Measurements from ENCODE around the gene LBHD1.
"Not testable (repeated sequence)": the region's sequence is repeated elsewhere in the genome, so short reads cannot be mapped to it uniquely, and the experiment has no call there.

Gene LBHD1

GRCh38 chr11:62671608-62672389, at the start of gene LBHD1, which contains the start of gene UQCC3:
Gene LBHD1 (minus strand): TSS chr11:62672267. CDS start chr11:62670031, 2,236 bp downstream.
Gene UQCC3 (plus strand): TSS chr11:62671673. CDS start chr11:62671746, 73 bp downstream.
- peak; percentile 83 for DNase-seq (ENCODE audit: low read depth)

GRCh38 chr11:62719302-62719978, 47.4 kb upstream of the LBHD1 start:
- no peak for DNase-seq (ENCODE audit: low read depth)

GRCh38 chr11:62716816-62717215, 44.7 kb upstream of the LBHD1 start:
- no peak for DNase-seq (ENCODE audit: low read depth)

- no peak for DNase-seq (ENCODE audit: low read depth)
These were observed 44.1 kb upstream of the LBHD1 start for GRCh38 chr11:62716206-62716605.

- DNase-seq (ENCODE audit: low read depth): no peak
These were observed 43.4 kb upstream of the LBHD1 start for GRCh38 chr11:62715150-62716130.

- DNase-seq (ENCODE audit: low read depth): no peak
These were observed 41.3 kb upstream of the LBHD1 start for GRCh38 chr11:62713343-62713742.

GRCh38 chr11:62712861-62713260, 40.8 kb upstream of the LBHD1 start:
- no peak for DNase-seq (ENCODE audit: low read depth)

- no peak for DNase-seq (ENCODE audit: low read depth)
These were observed 40.3 kb upstream of the LBHD1 start for GRCh38 chr11:62712276-62712812.

GRCh38 chr11:62710001-62710345, 37.9 kb upstream of the LBHD1 start:
- peak; percentile 31 for DNase-seq (ENCODE audit: low read depth)

GRCh38 chr11:62709247-62710000, 37.4 kb upstream of the LBHD1 start:
- peak; percentile 96 for DNase-seq (ENCODE audit: low read depth)

GRCh38 chr11:62708793-62709192, 36.7 kb upstream of the LBHD1 start:
- no peak for DNase-seq (ENCODE audit: low read depth)

GRCh38 chr11:62708392-62708791, 36.3 kb upstream of the LBHD1 start:
- DNase-seq (ENCODE audit: low read depth): no peak

- no peak for DNase-seq (ENCODE audit: low read depth)
These were observed 35.3 kb upstream of the LBHD1 start, which contains the start of the genes BSCL2 and GNG3 for GRCh38 chr11:62707277-62707861. Gene BSCL2 (minus strand): TSS chr11:62707424. CDS start chr11:62707195, 229 bp downstream. Gene GNG3 (plus strand): TSS chr11:62707676. CDS start chr11:62708296, 620 bp downstream.

GRCh38 chr11:62706850-62707247, 34.8 kb upstream of the LBHD1 start:
- no peak for DNase-seq (ENCODE audit: low read depth)

- peak; percentile 83 for DNase-seq (ENCODE audit: low read depth)
These were observed 34.1 kb upstream of the LBHD1 start for GRCh38 chr11:62705880-62706849.

- DNase-seq (ENCODE audit: low read depth): no peak
These were observed 33.3 kb upstream of the LBHD1 start for GRCh38 chr11:62705413-62705812.

GRCh38 chr11:62703921-62704320, 31.9 kb upstream of the LBHD1 start:
- not testable (repeated sequence) for DNase-seq (ENCODE audit: low read depth)

- DNase-seq (ENCODE audit: low read depth): peak; percentile 65
These were observed 30.2 kb upstream of the LBHD1 start for GRCh38 chr11:62702246-62702645.

GRCh38 chr11:62694455-62695167, 22.5 kb upstream of the LBHD1 start:
- DNase-seq (ENCODE audit: low read depth): peak; percentile 74

Data from amniotic epithelial cell (primary cell).